BLaER1 treated with 17β-estradiol and CSF1 and Interleukin-3, amounts not matched to agents 10 nM and 100 nM (cell line): Measurements from ENCODE around the gene NSD2.

ENCODE experiments used
- H3K27ac ChIP-seq, 11 experiments: shearing (Covaris generic); formaldehyde crosslinking; 2 replicates each; pipeline ENCODE4 v1.8.1; 2022
- H3K27me3 ChIP-seq, 11 experiments: shearing (Covaris generic); formaldehyde crosslinking; 2 replicates each; pipeline ENCODE4 v1.8.1; 2022
- H3K36me3 ChIP-seq, 11 experiments: shearing (Covaris generic); formaldehyde crosslinking; 2 replicates each; pipeline ENCODE4 v1.8.1; 2022
- H3K4me1 ChIP-seq, 10 experiments: shearing (Covaris generic); formaldehyde crosslinking; 2 replicates each; pipeline ENCODE4 v1.8.1; 2022
- H3K4me2 ChIP-seq, 11 experiments: shearing (Covaris generic); formaldehyde crosslinking; 2 replicates each; pipeline ENCODE4 v1.8.1; 2022
- H3K4me3 ChIP-seq, 10 experiments: shearing (Covaris generic); formaldehyde crosslinking; 2 replicates each; pipeline ENCODE4 v1.8.1; 2022
- H3K9ac ChIP-seq, 11 experiments: shearing (Covaris generic); formaldehyde crosslinking; 2 replicates each; pipeline ENCODE4 v1.8.1; 2022
- H3K9me3 ChIP-seq, 11 experiments: shearing (Covaris generic); formaldehyde crosslinking; replicated peaks in 1 of 11; 2 replicates each; pipeline ENCODE4 v1.8.1; 2022
- H4K20me1 ChIP-seq, 11 experiments: shearing (Covaris generic); formaldehyde crosslinking; 2 replicates each; pipeline ENCODE4 v1.8.1; 2022
- Cebpa-rat ChIP-seq, 11 experiments: shearing (Covaris generic); IDR thresholded peaks; 2 replicates each; pipeline ENCODE4 v1.8.1; 2022

The NSD2 gene

DNA sequence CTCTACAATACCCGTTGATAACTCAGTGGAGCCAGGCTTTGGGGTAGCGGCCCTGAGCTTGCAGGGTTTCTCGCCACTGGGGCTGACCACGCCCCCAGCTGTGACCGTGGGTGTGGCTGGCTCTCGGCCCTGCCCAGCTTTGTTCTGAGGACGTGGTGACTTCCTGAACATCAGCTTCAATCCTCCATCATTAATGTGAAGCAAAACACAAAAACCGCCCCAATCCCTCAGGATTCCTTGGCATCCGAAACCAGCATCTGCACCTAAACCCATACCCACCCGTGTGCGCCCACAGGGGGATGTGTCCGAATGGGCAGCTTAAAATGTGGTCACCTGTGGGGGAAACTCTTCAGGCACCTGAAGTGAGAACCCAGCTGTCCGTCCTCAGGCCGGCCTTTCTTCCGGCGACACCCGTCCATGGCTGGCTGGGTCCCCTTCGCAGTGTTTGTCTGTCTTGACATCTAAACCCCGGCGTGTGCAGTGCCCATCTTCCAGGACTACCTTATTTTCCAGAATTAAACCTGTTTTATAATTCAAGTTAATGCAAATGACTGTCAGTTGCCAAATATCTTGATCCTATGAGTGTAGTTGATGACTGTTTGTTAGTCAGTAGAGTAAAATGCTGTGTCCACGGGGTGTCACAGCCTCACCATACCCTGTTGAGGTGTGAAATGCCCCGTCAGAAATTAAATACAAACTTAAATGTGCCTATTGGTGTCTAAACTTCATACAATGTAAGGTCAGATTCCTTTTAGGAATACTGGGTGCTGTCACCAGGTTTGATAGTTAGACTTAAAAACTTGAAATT is 110.3 kb downstream of the NSD2 start:
- peaks cover 99 to 100% (median 100%) of the 10 kb centered on the region in 11 experiments for H3K36me3 ChIP-seq
- TF ChIP-seq Cebpa-rat (IDR thresholded peaks at IDR 0.05), result no peak
- H4K20me1 ChIP-seq, result peaks cover 14 to 98% (median 83%) of the 10 kb centered on the region in 11 experiments; a peak in 20 of 22 replicates

DNA sequence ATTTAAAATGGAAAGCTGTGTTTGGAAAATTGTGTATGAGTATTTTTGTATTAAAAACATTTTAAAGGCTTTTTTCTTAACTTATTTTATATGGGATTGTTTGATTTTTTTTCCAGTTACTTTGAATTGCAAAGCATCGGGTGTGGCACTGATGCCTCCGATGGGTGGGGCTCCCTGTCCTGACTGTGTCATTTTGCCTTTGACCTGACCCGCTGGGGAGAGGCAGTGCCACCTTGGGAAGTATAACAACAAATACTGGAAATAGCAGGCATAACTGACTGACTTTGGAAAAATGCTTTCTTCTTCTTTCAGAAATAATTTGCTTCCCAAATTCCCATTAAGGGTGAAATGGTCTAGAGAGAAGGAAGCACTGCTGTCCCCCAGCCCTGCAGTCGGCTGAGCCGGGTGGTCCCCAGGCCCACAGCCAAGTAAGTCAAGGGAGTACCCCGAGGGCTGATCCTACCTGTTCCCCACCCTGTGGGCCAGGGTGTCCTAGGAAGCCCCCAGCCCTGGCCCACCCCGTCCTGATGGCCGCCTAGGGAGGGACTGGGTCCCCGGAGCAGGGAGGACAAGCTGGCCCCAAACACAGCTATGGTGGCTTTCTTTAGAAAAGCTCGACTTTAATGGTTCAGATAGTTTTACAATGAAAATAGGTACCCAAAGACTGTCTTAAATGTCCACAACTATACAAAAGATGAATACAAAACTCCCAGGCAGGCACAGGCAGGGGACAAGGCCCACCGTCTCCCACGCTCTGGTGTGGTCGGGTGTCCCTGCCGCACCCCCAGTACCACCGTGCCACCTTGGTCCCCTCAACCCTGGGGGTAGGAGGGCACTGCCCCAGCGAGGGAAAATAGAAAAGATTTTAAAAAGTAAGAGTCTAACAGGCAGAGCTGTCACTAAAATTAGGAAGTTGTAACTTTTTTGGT is 111.2 kb downstream of the NSD2 start:
- no peak overlapping the region for H3K4me2 ChIP-seq
- H3K27ac ChIP-seq, result no peak overlapping the region
- no peak for TF ChIP-seq Cebpa-rat (IDR thresholded peaks at IDR 0.05)
- H3K36me3 ChIP-seq, result peaks cover 99 to 100% (median 100%) of the 10 kb centered on the region in 11 experiments
- H3K4me1 ChIP-seq, result peaks cover 0 to 23% (median 15%) of the 10 kb centered on the region in 10 experiments; a peak in 15 of 20 replicates
- H3K9me3 ChIP-seq, result no peaks in the 10 kb centered on the region
- H3K27me3 ChIP-seq, result no peaks in the 10 kb centered on the region
- H3K9ac ChIP-seq, result peak overlapping the region in 1 of 11 experiments; percentile 36; a peak in 2 of 22 replicates
- peaks cover 14 to 98% (median 87%) of the 10 kb centered on the region in 11 experiments; a peak in 20 of 22 replicates for H4K20me1 ChIP-seq
- no peak overlapping the region for H3K4me3 ChIP-seq

More for the DNA sequence above, 110.3 kb downstream of the NSD2 start:
- Histone ChIP-seq H3K27me3 (no peaks in the 10 kb centered on the region), H3K9ac (no peak overlapping the region), H3K9me3 (no peaks in the 10 kb centered on the region), H3K27ac (no peak overlapping the region), H3K4me3 (no peak overlapping the region), H3K4me2 (no peak overlapping the region), H3K4me1 (peaks cover 0 to 23% (median 15%) of the 10 kb centered on the region in 10 experiments; a peak in 15 of 20 replicates)

DNA sequence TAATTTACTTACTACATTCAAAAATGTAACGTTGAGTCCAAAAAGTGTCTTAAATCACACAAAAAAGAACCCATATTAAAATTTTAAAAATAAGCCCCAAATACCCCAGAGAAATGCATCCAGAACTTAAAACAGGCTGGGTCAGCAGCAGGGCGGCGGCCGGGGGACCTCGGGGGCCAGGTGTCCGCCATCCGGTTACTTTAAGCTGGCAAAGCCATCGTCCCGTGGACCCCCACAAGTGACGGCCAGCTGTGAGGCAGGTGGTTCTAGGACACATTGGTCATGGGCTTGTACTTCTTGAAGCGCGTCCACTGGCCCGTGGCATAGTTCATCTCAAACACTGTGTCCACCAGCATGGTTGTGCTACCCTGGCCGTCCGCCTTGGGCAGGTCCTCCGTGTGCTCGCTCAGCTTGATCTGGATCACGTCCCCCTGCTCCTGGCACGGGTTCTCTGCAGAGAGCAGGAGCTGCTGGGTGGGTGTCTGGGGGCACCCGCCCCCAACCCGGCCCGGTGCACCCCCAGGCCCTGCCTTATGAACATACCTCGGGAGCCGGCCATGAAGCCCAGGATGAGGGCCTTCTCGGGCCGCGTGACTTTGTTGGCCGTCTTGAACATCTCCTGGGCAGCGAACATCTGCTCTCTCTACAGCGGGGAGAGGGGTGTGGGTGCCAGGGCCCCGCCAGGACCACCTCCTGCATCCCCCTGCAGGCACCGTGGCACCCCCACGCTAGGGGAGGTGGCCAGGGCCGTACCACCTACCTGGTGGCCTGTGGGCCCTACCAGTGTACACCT is 112.1 kb downstream of the NSD2 start:
- H3K27me3 ChIP-seq, result no peaks in the 10 kb centered on the region
- H3K4me3 ChIP-seq, result no peak overlapping the region
- peaks cover 99 to 100% (median 100%) of the 10 kb centered on the region in 11 experiments for H3K36me3 ChIP-seq
- peaks cover 14 to 98% (median 92%) of the 10 kb centered on the region in 11 experiments; a peak in 20 of 22 replicates for H4K20me1 ChIP-seq
- no peak overlapping the region for H3K27ac ChIP-seq
- H3K4me2 ChIP-seq, result no peak overlapping the region
- no peaks in the 10 kb centered on the region for H3K9me3 ChIP-seq
- H3K4me1 ChIP-seq, result peaks cover 0 to 23% (median 15%) of the 10 kb centered on the region in 10 experiments; a peak in 15 of 20 replicates
- no peak for TF ChIP-seq Cebpa-rat (IDR thresholded peaks at IDR 0.05)
- H3K9ac ChIP-seq, result no peak overlapping the region; a peak in 1 of 22 replicates

DNA sequence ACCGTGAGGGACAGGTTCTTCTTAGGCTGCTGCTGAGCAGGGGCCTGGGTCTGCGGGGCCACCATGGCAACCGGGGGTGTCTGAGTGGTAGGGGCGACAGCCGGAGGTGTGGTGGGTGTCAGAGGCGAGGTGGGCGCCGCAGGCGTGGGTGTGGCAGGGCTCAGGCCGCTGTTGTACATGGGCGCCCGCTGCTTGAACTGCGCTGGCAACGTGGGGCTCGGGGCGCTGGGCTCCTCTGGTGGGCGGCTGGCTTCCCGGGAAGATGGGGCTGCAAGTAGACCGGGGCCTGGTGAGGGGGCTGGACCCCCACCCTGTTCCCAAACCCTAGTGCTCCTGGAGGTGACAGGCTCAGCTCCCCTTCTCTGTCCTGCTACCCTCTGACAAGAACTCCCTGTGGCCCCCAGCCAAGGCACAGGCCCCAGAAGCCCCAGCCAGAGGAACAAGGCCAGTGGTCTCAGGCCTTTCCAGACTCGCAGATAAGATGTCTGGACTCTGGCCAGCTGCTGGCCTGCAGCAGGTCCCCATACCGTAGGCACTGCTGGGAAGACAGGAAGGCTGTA is 112.7 kb downstream of the NSD2 start:
- H3K9ac ChIP-seq, result peak overlapping the region in 7 of 11 experiments; percentile 23 to 63 (median 35); a peak in 10 of 22 replicates
- no peak for TF ChIP-seq Cebpa-rat (IDR thresholded peaks at IDR 0.05)
- peaks cover 17 to 99% (median 92%) of the 10 kb centered on the region in 11 experiments; a peak in 21 of 22 replicates for H4K20me1 ChIP-seq
- H3K4me1 ChIP-seq, result peaks cover 0 to 23% (median 15%) of the 10 kb centered on the region in 10 experiments; a peak in 15 of 20 replicates
- H3K9me3 ChIP-seq, result no peaks in the 10 kb centered on the region
- H3K27me3 ChIP-seq, result no peaks in the 10 kb centered on the region
- H3K4me2 ChIP-seq, result peak overlapping the region in 7 of 11 experiments; percentile 22 to 55 (median 41); a peak in 11 of 22 replicates
- H3K27ac ChIP-seq, result peak overlapping the region in 5 of 11 experiments; percentile 32 to 47 (median 44); a peak in 8 of 22 replicates
- H3K36me3 ChIP-seq, result peaks cover 99 to 100% (median 100%) of the 10 kb centered on the region in 11 experiments
- H3K4me3 ChIP-seq, result no peak overlapping the region

DNA sequence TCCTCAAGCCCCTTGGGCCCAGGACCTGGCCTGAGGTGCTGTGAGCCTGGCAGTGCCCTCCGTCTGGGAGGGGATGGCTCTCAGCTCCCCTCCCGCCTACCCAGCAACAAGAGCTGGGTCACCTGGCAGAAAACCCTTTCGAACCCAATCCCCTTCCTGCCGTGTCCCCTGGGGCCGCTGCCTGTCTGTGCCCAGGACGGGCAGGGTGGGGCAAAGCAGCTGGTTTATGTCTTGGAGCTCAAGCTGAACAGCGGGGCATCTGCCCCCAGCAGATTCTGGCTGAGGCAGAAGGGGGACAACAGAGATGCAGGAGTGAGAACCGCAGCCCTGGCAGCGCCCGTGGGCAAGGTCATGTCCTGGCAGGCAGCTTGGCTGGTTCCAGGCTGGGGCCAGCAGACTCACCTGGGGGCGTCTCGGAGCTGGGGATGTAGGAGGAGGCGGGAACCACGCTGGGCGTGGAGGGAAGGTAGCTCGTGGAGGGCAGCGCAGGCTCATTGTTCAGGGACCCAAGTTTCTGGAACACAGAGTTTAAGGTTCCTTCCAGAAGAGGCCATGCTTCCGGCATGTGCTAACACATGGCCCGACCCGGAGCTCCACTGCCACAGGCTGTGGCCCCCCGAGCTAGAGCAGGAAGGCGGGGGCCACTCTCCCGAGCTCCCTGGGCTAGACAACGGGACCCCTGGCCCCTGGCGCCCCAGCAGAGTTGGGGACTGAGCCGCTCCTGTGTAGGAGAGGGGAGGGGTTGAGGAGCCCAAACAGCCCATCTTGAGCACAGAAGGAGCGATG is 113.4 kb downstream of the NSD2 start:
- peak overlapping the region in 7 of 11 experiments; percentile 22 to 55 (median 41); a peak in 12 of 22 replicates for H3K4me2 ChIP-seq
- peaks cover 17 to 99% (median 92%) of the 10 kb centered on the region in 11 experiments; a peak in 21 of 22 replicates for H4K20me1 ChIP-seq
- no peak overlapping the region for H3K4me3 ChIP-seq
- peak overlapping the region in 5 of 11 experiments; percentile 32 to 47 (median 44); a peak in 10 of 22 replicates for H3K27ac ChIP-seq
- peaks cover 0 to 23% (median 15%) of the 10 kb centered on the region in 10 experiments; a peak in 15 of 20 replicates for H3K4me1 ChIP-seq
- peaks cover 99 to 100% (median 100%) of the 10 kb centered on the region in 11 experiments for H3K36me3 ChIP-seq
- H3K27me3 ChIP-seq, result no peaks in the 10 kb centered on the region
- no peaks in the 10 kb centered on the region for H3K9me3 ChIP-seq
- peak overlapping the region in 7 of 11 experiments; percentile 23 to 63 (median 35); a peak in 10 of 22 replicates for H3K9ac ChIP-seq
- TF ChIP-seq Cebpa-rat (IDR thresholded peaks at IDR 0.05), result no peak

DNA sequence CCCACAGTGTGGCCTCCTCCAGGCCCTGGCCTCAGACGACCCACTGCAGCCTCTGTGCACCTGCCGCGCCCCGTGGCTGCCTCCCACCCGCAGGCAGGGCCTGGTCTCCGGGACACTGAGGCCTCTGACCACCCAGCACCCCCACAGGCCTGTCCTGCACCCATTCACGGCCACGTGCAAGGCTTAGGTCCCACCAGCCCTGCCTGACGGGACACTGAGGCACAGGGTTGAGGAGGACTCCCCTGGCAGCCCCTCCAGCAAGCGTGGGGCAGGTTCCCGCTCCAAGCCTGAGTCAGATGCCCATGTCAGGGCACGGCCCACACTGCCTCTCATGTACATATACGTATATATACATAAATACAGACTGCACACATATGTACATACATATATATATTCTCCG is 114.1 kb downstream of the NSD2 start:
- H3K36me3 ChIP-seq, result peaks cover 99 to 100% (median 100%) of the 10 kb centered on the region in 11 experiments
- H4K20me1 ChIP-seq, result peaks cover 20 to 99% (median 94%) of the 10 kb centered on the region in 11 experiments; a peak in 21 of 22 replicates
- no peaks in the 10 kb centered on the region for H3K9me3 ChIP-seq
- peak overlapping the region in 3 of 11 experiments; percentile 41 to 55 (median 51); a peak in 4 of 22 replicates for H3K4me2 ChIP-seq
- H3K4me1 ChIP-seq, result peaks cover 0 to 23% (median 15%) of the 10 kb centered on the region in 10 experiments; a peak in 15 of 20 replicates
- no peaks in the 10 kb centered on the region for H3K27me3 ChIP-seq
- peak overlapping the region in 1 of 11 experiments; percentile 63; a peak in 2 of 22 replicates for H3K9ac ChIP-seq
- no peak overlapping the region for H3K4me3 ChIP-seq
- peak overlapping the region in 2 of 11 experiments; percentile 44 to 47; a peak in 1 of 22 replicates for H3K27ac ChIP-seq
- no peak for TF ChIP-seq Cebpa-rat (IDR thresholded peaks at IDR 0.05)
